IMR-90 (cell line): Measurements from ENCODE around the gene SNX5. TPM values are rescaled to one million over a fixed set of nuclear protein-coding genes. Genes with fewer than 3 reads are reported as not detected.

Experiments used
- ATAC-seq: fragments of 200-7000 bp; cut with Tn5 transposase; 2 replicates; pipeline ENCODE4 v1.9.1; 2020; ENCODE audit warnings: low read depth, mild to moderate bottlenecking, moderate library complexity
- BruUV-seq: library from RNA; stranded (reverse); fragments of 400-500 nt; replicated peaks from 2 replicates; lab custom pipeline; 2021; lab: Mats Ljungman, UMichigan
- CTCF ChIA-PET: fragments of 300-600 bp; formaldehyde crosslinking; extraction: SDS; loops from one replicate; lab custom pipeline; 2021; ENCODE audit warnings: antibody characterized with exemption; lab: Yijun Ruan, JAX
- POLR2A ChIA-PET: fragments of 300-600 bp; sonication (Branson Sonifier 250); formaldehyde crosslinking; loops from one replicate; lab custom pipeline; 2022; ENCODE audit warnings: antibody characterized with exemption; ENCODE audit not compliant: unreplicated experiment; lab: Charles Lee
- DNase-seq: peaks from one replicate; pipeline ENCODE4 v3.0.0; 2013
- H2AFZ ChIP-seq: replicated peaks from 2 replicates; pipeline ENCODE3; 2013; ENCODE audit warnings: low read length, mild to moderate bottlenecking; ENCODE audit not compliant: poor library complexity
- H2AK5ac ChIP-seq: 2 replicates; pipeline ENCODE4 v1.6.1; 2013; ENCODE audit warnings: low read depth, low read length, inconsistent platforms
- H2AK9ac ChIP-seq: replicated peaks from 2 replicates; pipeline ENCODE3; 2013; ENCODE audit warnings: mild to moderate bottlenecking, low read depth, low read length, moderate library complexity; ENCODE audit not compliant: poor library complexity
- H2BK120ac ChIP-seq: 2 replicates; pipeline ENCODE4 v1.6.1; 2013; ENCODE audit warnings: low read depth, low read length, inconsistent platforms
- H2BK15ac ChIP-seq: 3 replicates; pipeline ENCODE4 v1.6.1; 2013; ENCODE audit warnings: low read depth, low read length, inconsistent platforms
- H2BK20ac ChIP-seq: 2 replicates; pipeline ENCODE4 v1.6.1; 2013; ENCODE audit warnings: low read depth, mild to moderate bottlenecking, inconsistent platforms, low read length, moderate library complexity
- H2BK5ac ChIP-seq: 2 replicates; pipeline ENCODE4 v1.6.1; 2013; ENCODE audit warnings: mild to moderate bottlenecking, low read depth, low read length, inconsistent platforms; ENCODE audit not compliant: poor library complexity, severe bottlenecking
- H3K14ac ChIP-seq: replicated peaks from 2 replicates; pipeline ENCODE4 v1.6.1; 2013; ENCODE audit warnings: low read depth, low read length, inconsistent platforms
- H3K18ac ChIP-seq: 2 replicates; pipeline ENCODE4 v1.6.1; 2013; ENCODE audit warnings: low read depth, low read length, control low read depth
- H3K23ac ChIP-seq: 2 replicates; pipeline ENCODE4 v1.6.1; 2013; ENCODE audit warnings: low read depth, low read length, inconsistent platforms
- H3K27ac ChIP-seq: 2 replicates; pipeline ENCODE4 v1.5.1; 2013; ENCODE audit warnings: mild to moderate bottlenecking, control low read depth, low read length; ENCODE audit not compliant: insufficient read depth
- H3K27me3 ChIP-seq: 2 replicates; pipeline ENCODE4 v1.6.1; 2013; ENCODE audit warnings: low read length; ENCODE audit not compliant: control insufficient read depth, insufficient read depth
- H3K36me3 ChIP-seq: 2 replicates; pipeline ENCODE4 v1.6.1; 2013; ENCODE audit warnings: low read length, mixed read lengths; ENCODE audit not compliant: control insufficient read depth, insufficient read depth
- H3K4ac ChIP-seq: 2 replicates; pipeline ENCODE4 v1.6.1; 2013; ENCODE audit warnings: low read depth, low read length, inconsistent platforms
- H3K4me1 ChIP-seq: 2 replicates; pipeline ENCODE4 v1.6.1; 2013; ENCODE audit warnings: low read length, mixed read lengths; ENCODE audit not compliant: control insufficient read depth, insufficient read depth
- H3K4me2 ChIP-seq: 2 replicates; pipeline ENCODE4 v1.6.1; 2013; ENCODE audit warnings: low read depth, mild to moderate bottlenecking, control low read depth, low read length, moderate library complexity
- H3K4me3 ChIP-seq: 2 replicates; pipeline ENCODE4 v1.5.1; 2013; ENCODE audit warnings: low read depth, mild to moderate bottlenecking, control low read depth, low read length, moderate library complexity; ENCODE audit not compliant: insufficient read depth
- H3K56ac ChIP-seq: 2 replicates; pipeline ENCODE4 v1.6.1; 2013; ENCODE audit warnings: low read length, inconsistent platforms; ENCODE audit not compliant: insufficient read depth; ENCODE audit errors: extremely low read depth
- H3K79me1 ChIP-seq, 2 experiments: 2 replicates each; pipeline ENCODE4 v1.6.1; 2013; ENCODE audit warnings: low read length in 2 of 2, inconsistent platforms in 1 of 2, low read depth in 1 of 2
- H3K9ac ChIP-seq: 2 replicates; pipeline ENCODE4 v1.6.1; 2013; ENCODE audit warnings: low read depth, low read length, control low read depth
- H3K9me1 ChIP-seq: 2 replicates; pipeline ENCODE4 v1.6.1; 2013; ENCODE audit warnings: low read length, inconsistent platforms; ENCODE audit not compliant: insufficient read depth
- H3K9me3 ChIP-seq: 2 replicates; pipeline ENCODE4 v1.6.1; 2013; ENCODE audit warnings: low read length; ENCODE audit not compliant: control insufficient read depth, insufficient read depth
- H4K20me1 ChIP-seq: 2 replicates; pipeline ENCODE4 v1.6.1; 2013; ENCODE audit warnings: low read length, inconsistent platforms; ENCODE audit not compliant: insufficient read depth
- H4K5ac ChIP-seq: 2 replicates; pipeline ENCODE4 v1.6.1; 2013; ENCODE audit warnings: mild to moderate bottlenecking, low read depth, low read length, control low read depth
- H4K8ac ChIP-seq, 2 experiments: 2 replicates each; pipeline ENCODE4 v1.6.1; 2013; ENCODE audit warnings: low read depth in 2 of 2, low read length in 2 of 2, control low read depth in 1 of 2, inconsistent platforms in 1 of 2
- H4K91ac ChIP-seq: 2 replicates; pipeline ENCODE4 v1.6.1; 2013; ENCODE audit warnings: low read depth, low read length, inconsistent platforms; ENCODE audit not compliant: insufficient read depth
- FOS ChIP-seq: fragments of 150-350 bp; IDR thresholded peaks from 2 replicates; pipeline ENCODE4 v1.6.1; 2016; ENCODE audit warnings: low read depth, low read length
- MAZ ChIP-seq: IDR thresholded peaks from 2 replicates; pipeline ENCODE4 v1.6.1; 2012; ENCODE audit warnings: low read depth, mild to moderate bottlenecking, low read length, improper control_type of control experiment, moderate library complexity, borderline replicate concordance
- MXI1 ChIP-seq: IDR thresholded peaks from 2 replicates; pipeline ENCODE4 v1.6.1; 2012; ENCODE audit warnings: low read depth, mild to moderate bottlenecking, low read length, moderate library complexity, borderline replicate concordance
- NFE2L2 ChIP-seq: fragments of 150-350 bp; IDR thresholded peaks from 2 replicates; pipeline ENCODE4 v1.6.1; 2016; ENCODE audit warnings: low read depth, mild to moderate bottlenecking, low read length
- POLR2A ChIP-seq: IDR thresholded peaks from 2 replicates; pipeline ENCODE4 v1.6.1; 2012; ENCODE audit warnings: mild to moderate bottlenecking, low read depth, low read length
- RAD21 ChIP-seq: IDR thresholded peaks from 2 replicates; pipeline ENCODE4 v1.6.1; 2012; ENCODE audit warnings: low read length, improper control_type of control experiment
- RCOR1 ChIP-seq: IDR thresholded peaks from 2 replicates; pipeline ENCODE4 v1.6.1; 2012; ENCODE audit warnings: mild to moderate bottlenecking, low read length, improper control_type of control experiment; ENCODE audit not compliant: insufficient replicate concordance
- RFX5 ChIP-seq: IDR thresholded peaks from 2 replicates; pipeline ENCODE4 v1.8.0; 2012; ENCODE audit warnings: low read depth, mild to moderate bottlenecking, low read length, moderate library complexity
- SMC3 ChIP-seq: fragments of 150-350 bp; IDR thresholded peaks from 2 replicates; pipeline ENCODE4 v1.6.1; 2016; ENCODE audit warnings: low read depth, mild to moderate bottlenecking, antibody characterized with exemption, low read length, moderate library complexity
- WGBS, 2 experiments: methylation state at CpG; one replicate each; pipeline versions ENCODE4 v1.1.5 to v1.1.7; 2013; ENCODE audit warnings: missing lambda C conversion rate in 2 of 2; ENCODE audit not compliant: insufficient read length in 1 of 2; ENCODE audit errors: extremely low coverage in 2 of 2; 5-methylcytosine and 5-hydroxymethylcytosine counted together
- dilution Hi-C: fragments of 300-500 bp; cut with HindIII; formaldehyde crosslinking; loops from one replicate; pipeline ENCODE4 v1.14.3; 2018; ENCODE audit warnings: low sequenced_read_pairs; ENCODE audit not compliant: unreplicated experiment
- in situ Hi-C: fragments of 300-500 bp; cut with MboI; formaldehyde crosslinking; loops from 3 replicates; pipeline ENCODE4 v1.14.3; 2019; ENCODE audit warnings: low sequenced_read_pairs, inconsistent platforms, mixed read lengths
- intact Hi-C: fragments of 100-400 bp; cut with micrococcal nuclease; formaldehyde crosslinking; loops from 2 replicates; pipeline ENCODE4 v1.10.0; 2022
- polyA plus RNA-seq, 3 experiments: library from polyadenylated mRNA; depleted of rRNA; stranded (reverse); fragments of >200 nt; gene quantifications; 2 replicates each; pipeline ENCODE4 v1.2.3, GENCODE V29; 2012; ENCODE audit warnings: low replicate concordance in 1 of 3
- total RNA-seq: library from RNA; depleted of rRNA; stranded (reverse); fragments of >200 nt; gene quantifications from 2 replicates; pipeline ENCODE4 v1.2.3, GENCODE V29; 2012
- TF ChIP-seq, protein P1 (sequence below): conservative IDR thresholded peaks from 2 replicates; pipeline ENCODE4 v1.5.1; 2012; ENCODE audit warnings: mild to moderate bottlenecking, low read depth, low read length, improper control_type of control experiment
- TF ChIP-seq, protein P2 (sequence below): fragments of 150-350 bp; IDR thresholded peaks from 2 replicates; pipeline ENCODE4 v1.6.1; 2017; ENCODE audit warnings: mild to moderate bottlenecking, antibody characterized with exemption, low read length, low read depth

The SNX5 gene
- total and polyA plus RNA-seq, 2 of the 4 experiments (the other 2 are of a cell fraction), result 65.4 to 92.8 TPM

DNA sequence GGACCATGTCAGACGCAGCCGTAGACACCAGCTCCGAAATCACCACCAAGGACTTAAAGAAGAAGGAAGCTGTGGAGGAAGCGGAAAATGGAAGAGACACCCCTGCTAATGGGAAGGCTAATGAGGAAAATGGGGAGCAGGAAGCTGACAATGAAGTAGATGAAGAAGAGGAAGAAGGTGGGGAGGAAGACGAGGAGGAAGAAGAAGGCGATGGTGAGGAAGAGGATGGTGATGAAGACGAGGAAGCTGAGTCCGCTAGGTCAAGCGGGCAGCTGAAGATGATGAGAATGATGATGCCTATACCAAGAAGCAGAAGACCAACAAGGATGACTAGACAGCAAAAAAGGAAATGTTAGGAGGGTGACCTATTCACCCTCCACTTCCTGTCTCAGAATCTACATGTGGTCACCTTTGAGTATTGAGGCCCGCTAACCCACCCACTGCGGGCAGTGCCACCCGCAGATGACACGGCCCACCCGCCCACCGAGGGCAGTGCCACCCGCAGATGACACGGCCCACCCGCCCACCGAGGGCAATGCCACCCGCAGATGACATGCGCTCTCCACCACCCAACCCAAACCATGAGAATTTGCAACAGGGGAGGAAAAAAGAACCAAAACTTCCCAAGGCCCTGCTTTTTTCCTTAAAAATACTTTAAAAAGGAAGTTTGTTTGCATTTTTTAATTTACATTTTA, 43.5 kb upstream of the SNX5 start:
- H4K20me1 ChIP-seq, result no peaks in the 10 kb centered on the region
- H3K18ac ChIP-seq, result no peak overlapping the region
- H3K4me1 ChIP-seq, result peaks cover 6% of the 10 kb centered on the region; the same call in 1 of the 2 replicates
- CTCF ChIA-PET, result no interaction called here
- H3K23ac ChIP-seq, result no peak overlapping the region
- dilution Hi-C loops (no loop called here), in situ Hi-C loops (no loop called here), intact Hi-C loops (no loop called here)
- H3K4me3 ChIP-seq, result no peak overlapping the region
- 100% methylated on average over 2 of the region's 21 CpGs; no CpG with 5 or more reads in 1 of the 2 experiments for WGBS, 2 experiments
- H3K9ac ChIP-seq, result no peak overlapping the region
- H3K14ac ChIP-seq, result no peak overlapping the region
- TF ChIP-seq RFX5 (no peak), RCOR1 (no peak), MXI1 (no peak), POLR2A (no peak), NFE2L2 (no peak), FOS (no peak), SMC3 (no peak), MAZ (no peak), RAD21 (no peak)
- TF ChIP-seq, protein P1, sequence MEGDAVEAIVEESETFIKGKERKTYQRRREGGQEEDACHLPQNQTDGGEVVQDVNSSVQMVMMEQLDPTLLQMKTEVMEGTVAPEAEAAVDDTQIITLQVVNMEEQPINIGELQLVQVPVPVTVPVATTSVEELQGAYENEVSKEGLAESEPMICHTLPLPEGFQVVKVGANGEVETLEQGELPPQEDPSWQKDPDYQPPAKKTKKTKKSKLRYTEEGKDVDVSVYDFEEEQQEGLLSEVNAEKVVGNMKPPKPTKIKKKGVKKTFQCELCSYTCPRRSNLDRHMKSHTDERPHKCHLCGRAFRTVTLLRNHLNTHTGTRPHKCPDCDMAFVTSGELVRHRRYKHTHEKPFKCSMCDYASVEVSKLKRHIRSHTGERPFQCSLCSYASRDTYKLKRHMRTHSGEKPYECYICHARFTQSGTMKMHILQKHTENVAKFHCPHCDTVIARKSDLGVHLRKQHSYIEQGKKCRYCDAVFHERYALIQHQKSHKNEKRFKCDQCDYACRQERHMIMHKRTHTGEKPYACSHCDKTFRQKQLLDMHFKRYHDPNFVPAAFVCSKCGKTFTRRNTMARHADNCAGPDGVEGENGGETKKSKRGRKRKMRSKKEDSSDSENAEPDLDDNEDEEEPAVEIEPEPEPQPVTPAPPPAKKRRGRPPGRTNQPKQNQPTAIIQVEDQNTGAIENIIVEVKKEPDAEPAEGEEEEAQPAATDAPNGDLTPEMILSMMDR, result no peak
- TF ChIP-seq, protein P2, sequence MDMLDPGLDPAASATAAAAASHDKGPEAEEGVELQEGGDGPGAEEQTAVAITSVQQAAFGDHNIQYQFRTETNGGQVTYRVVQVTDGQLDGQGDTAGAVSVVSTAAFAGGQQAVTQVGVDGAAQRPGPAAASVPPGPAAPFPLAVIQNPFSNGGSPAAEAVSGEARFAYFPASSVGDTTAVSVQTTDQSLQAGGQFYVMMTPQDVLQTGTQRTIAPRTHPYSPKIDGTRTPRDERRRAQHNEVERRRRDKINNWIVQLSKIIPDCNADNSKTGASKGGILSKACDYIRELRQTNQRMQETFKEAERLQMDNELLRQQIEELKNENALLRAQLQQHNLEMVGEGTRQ, result no peak
- ATAC-seq (no peak), DNase-seq (no peak)
- no peak overlapping the region for H2BK15ac ChIP-seq
- H2BK5ac ChIP-seq, result no peak overlapping the region
- no peak overlapping the region for H4K91ac ChIP-seq
- no peak overlapping the region for H2AK5ac ChIP-seq
- no peak overlapping the region for H3K27ac ChIP-seq
- no peaks in the 10 kb centered on the region for H3K36me3 ChIP-seq
- H3K27me3 ChIP-seq, result no peaks in the 10 kb centered on the region; the same call in 1 of the 2 replicates
- no peak overlapping the region for H4K8ac ChIP-seq
- H2BK20ac ChIP-seq, result no peak overlapping the region
- no peak overlapping the region for H4K5ac ChIP-seq
- H2AK9ac ChIP-seq, result no peak overlapping the region
- H3K4me2 ChIP-seq, result no peak overlapping the region
- POLR2A ChIA-PET, result no interaction called here
- BruUV-seq, result no TSS peak
- no peak overlapping the region for H3K4ac ChIP-seq
- H3K56ac ChIP-seq, result no peak overlapping the region
- H3K79me1 ChIP-seq, result no peaks in the 10 kb centered on the region
- H2BK120ac ChIP-seq, result no peak overlapping the region
- H3K9me3 ChIP-seq, result no peaks in the 10 kb centered on the region
- no peak overlapping the region for H2AFZ ChIP-seq
- H3K9me1 ChIP-seq, result peaks cover 4% of the 10 kb centered on the region; the same call in 1 of the 2 replicates
